Fibroblast of lung (primary cell): ENCODE data around the gene GRIN3A.

Experiments
- CTCF ChIP-seq, 2 donors: IDR thresholded peaks in 1 of 2; conservative IDR thresholded peaks in 1 of 2; 1 replicate in 1 of 2; 2 replicates in 1 of 2; pipeline ENCODE4 v1.5.1; 2011 to 2012; ENCODE audit warnings: low read length in 2 of 2, control low read depth in 1 of 2, inconsistent platforms in 1 of 2, low read depth in 1 of 2, mild to moderate bottlenecking in 1 of 2
- EZH2 ChIP-seq: IDR thresholded peaks from 2 replicates; pipeline ENCODE4 v1.5.1; 2012; ENCODE audit warnings: low read length, control low read depth, mild to moderate bottlenecking; ENCODE audit errors: missing control alignments

GRCh38 chr9:101543098-101543735 is 195.2 kb downstream of the GRIN3A start:
- TF ChIP-seq CTCF (conservative IDR thresholded peaks at IDR 0.05 in 1 of 2, IDR thresholded peaks at IDR 0.05 in 1 of 2; ENCODE audit: low read depth in 1 of 2, low read length in 2 of 2) = no peak
- TF ChIP-seq EZH2 = no peak
